NCI-H187 treated with DMSO at 0.1 percent for 48 hours (cell line): ENCODE data around the gene C2orf42.
A peak's percentile ranks its signal among the peaks of the same experiment; 100 is the strongest.
"Not testable (repeated sequence)": the region's sequence is repeated elsewhere in the genome, so short reads cannot be mapped to it uniquely, and the experiment has no call there.

Source experiments
- DNase-seq: peaks from one replicate; lab custom pipeline; 2025; lab: John Stamatoyannopoulos, UW

The C2orf42 gene

GRCh38 chr2:70190418-70191243, at the start of gene C2orf42:
Gene C2orf42 (minus strand): TSS chr2:70191019. CDS start chr2:70181985, 9,034 bp downstream.
- DNase-seq = peak; percentile 94

- DNase-seq = no peak
These were observed 49.8 kb upstream of the C2orf42 start for GRCh38 chr2:70240599-70240998.

DNA sequence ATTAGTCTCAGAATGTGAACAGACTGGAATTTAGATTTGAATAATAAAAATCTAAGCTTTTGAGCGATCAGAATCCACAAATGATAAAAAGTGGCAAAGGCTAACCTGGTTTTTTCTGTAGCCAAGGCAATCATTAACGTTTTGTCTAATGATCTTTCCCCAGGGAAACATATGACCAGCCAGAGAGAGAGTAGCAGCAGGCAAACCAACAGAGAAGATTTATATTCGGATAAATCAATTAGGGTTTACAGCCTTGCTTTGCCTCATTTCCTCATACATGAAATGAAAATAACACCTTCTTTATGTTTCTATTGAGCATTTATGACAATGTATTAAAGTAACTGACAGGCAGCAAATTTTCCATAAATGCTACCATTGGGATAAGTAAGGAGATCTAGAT, 43.1 kb upstream of the C2orf42 start:
- DNase-seq = no peak

DNA sequence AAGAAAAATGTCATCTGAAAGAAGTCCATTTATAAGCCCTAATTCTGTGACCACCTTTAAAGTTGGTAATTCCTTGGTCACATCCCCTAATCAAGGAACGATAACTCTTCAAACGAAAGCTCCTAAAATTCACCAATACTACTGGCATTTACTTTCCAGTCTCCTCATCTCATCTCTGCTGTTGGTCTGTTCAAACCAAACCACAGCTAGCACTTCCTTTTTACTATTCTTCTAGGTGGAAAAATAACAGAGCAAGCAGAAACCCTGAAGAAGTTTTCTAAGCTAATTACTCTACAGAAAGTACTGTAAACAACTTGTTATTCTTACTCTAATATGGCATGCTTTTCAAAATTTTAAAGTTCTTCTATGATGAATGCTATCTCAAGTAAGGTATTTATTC, 36.0 kb upstream of the C2orf42 start:
- no peak for DNase-seq

GRCh38 chr2:70223305-70223704, 32.5 kb upstream of the C2orf42 start:
- DNase-seq = not testable (repeated sequence)

- no peak for DNase-seq
These were observed 24.2 kb upstream of the C2orf42 start for GRCh38 chr2:70214953-70215549.

GRCh38 chr2:70214365-70214764, 23.5 kb upstream of the C2orf42 start:
- no peak for DNase-seq

DNA sequence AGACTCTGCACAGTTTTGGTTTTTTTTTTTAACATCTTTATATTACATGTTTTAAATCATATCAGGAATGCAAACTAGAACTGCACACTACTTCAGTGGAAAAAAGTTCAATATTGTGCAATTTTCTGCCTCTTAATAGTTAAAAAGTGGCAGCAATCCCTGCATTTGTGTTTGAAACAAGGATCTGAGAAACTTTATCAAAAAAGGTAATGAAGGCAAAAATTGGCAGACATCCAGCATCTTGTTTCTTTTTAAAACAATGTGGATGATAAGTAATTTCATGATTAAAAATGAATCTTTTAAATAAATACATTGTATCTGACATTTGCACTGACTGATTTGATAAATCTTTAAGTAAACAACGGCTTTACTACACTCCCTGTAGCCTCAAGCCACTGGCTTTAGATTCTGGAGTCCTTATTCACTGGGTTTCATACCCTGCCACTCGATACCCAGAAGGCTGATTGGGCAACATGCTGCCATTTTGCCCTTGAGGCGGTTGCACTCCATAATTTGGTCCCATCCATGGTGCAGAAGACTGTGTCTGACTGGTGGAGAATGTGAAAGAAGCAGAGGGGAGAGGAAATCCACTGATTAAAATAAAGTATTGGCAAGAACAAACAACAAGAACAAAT, 21.6 kb upstream of the C2orf42 start:
- no peak for DNase-seq

- DNase-seq = no peak
These were observed 20.8 kb upstream of the C2orf42 start for GRCh38 chr2:70211595-70211994.

GRCh38 chr2:70204452-70204851, 13.6 kb upstream of the C2orf42 start:
- no peak for DNase-seq

DNA sequence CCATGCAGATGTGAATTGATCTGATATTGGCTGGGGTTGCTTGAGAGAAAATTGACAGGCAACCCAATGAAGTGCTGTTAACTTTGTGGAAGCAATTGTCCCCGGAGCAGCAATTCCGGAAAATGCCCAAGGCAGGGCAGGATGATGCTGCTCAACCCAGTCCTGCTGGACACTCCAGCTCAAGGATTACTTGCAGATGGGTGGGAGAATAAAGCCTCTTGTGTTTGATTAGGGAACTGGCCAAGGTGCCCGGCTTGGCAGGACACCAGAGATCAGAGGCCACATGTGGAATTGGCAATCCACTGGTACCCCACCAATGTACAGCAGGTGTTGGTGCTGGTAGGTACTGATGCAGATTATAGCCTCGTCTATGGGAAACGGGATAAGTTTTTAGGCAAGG, 12.3 kb upstream of the C2orf42 start:
- no peak for DNase-seq

GRCh38 chr2:70202236-70202806, 11.5 kb upstream of the C2orf42 start:
- no peak for DNase-seq

- DNase-seq = no peak
These were observed 11.0 kb upstream of the C2orf42 start for GRCh38 chr2:70201831-70202230.

- no peak for DNase-seq
These were observed 10.5 kb upstream of the C2orf42 start for GRCh38 chr2:70201225-70201768.

DNA sequence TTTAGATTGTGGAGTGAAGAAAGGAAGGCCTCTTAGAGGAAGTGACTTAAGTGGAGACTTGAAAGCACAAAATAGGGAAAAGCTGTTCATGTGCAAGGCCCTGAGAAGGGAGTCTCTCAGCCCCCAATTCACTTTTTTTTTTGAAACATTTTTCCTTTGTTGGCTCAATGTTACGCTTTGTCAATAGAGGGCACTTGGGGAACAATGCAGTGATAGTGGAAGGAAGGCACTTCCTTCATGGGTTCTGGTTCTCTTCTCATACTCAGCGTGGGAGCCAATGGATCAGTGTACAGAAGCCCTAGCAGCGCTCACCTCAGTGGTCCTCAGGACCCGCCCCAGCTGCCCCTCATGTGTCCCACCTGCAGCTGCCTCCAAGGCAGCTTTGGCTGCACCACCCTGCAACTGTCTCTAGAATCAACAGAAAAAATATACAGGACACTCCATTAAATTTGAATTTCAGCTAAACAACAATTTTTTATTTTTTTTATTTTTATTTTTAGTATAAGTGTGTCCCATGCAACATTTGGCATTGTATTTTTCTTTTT, 8.6 kb upstream of the C2orf42 start:
- no peak for DNase-seq

DNA sequence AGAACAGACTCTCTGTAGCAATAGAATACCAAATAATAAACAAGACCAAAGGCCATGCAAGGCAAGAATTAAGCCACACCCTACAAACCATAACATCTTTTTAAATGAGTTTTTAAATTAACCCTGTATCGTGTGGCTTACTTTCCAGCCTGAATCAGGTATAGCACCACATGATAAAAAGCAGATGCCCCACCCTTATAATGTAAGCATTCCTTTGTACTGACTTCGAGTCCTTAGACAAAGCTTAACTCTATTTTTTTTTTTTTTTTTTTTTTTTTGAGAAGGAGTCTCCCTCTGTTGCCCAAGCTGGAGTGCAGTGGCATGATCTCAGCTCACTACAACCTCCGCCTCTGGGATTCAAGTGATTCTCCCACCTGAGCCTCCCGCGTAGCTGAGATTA, 1.7 kb upstream of the C2orf42 start:
- DNase-seq = no peak

GRCh38 chr2:70191244-70191735, 471 bp upstream of the C2orf42 start:
- DNase-seq = no peak

- DNase-seq = no peak
These were observed 2.4 kb downstream of the C2orf42 start for GRCh38 chr2:70188460-70188859.

DNA sequence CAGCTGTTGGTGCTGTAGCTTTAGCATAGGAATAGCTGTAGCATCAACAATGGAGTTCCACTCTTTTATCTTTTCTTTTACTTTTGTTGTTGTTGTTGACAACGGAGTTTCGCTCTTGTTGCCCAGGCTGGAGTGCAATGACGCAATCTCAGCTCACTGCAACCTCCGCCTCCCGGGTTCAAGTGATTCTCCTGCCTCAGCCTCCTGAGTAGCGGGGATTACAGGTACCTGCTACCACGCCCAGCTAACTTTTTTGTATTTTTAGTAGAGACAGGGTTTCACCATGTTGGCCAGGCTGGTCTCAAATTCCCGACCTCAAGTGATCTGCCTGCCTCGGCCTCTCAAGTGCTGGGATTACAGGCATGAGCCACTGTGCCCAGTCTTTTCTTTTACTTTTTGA, 3.6 kb downstream of the C2orf42 start:
- DNase-seq = not testable (repeated sequence)

DNA sequence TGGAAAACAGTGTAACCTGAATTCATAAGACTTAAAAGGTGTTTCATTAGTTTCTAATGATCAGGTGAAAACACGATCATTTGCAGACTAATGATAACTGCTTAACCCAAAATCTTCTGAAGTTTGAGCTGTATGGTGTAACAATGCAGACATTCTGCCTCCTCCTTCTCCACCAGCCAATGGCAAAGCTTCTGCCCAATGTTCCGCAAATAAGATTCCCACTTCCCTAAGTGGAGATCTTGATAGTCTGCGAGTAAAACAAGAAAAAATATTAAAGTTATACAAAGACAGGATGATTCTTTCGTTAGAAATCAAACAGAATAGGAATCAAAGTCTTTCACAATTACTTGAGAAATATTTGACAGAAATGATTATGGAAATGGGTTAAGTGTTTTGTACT, 8.1 kb downstream of the C2orf42 start:
- no peak for DNase-seq

GRCh38 chr2:70181363-70181956, 9.4 kb downstream of the C2orf42 start:
- no peak for DNase-seq

DNA sequence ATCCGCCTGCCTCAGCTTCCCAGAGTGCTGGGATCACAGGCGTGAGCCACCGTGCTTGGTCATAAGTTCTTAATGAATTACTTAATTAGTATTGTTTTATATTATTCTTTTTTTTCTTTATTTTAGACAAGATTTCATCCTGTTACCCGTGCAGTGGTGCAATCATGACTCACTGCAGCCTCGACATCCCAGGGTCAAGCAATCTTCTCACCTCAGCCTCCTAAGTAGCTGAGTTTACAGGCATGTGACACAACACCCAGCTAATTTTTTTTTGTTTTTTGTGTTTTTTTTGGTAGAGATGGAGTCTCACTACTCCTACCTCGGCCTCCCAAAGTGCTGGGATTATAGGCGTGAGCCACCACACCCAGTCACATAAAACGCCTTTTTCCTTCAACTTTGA, 17.3 kb downstream of the C2orf42 start:
- no peak for DNase-seq
